D721Med (cell line): ENCODE data around the gene ANKRD1.
"Not testable (repeated sequence)": the region's sequence is repeated elsewhere in the genome, so short reads cannot be mapped to it uniquely, and the experiment has no call there.

Experiments
- DNase-seq: peaks from one replicate; pipeline ENCODE4 v3.0.0; 2011; ENCODE audit warnings: low spot score; ENCODE audit not compliant: insufficient read length
- FAIRE-seq: peaks from 2 replicates; lab custom pipeline; 2011; peaks lifted over from hg19 to GRCh38; lab: Jason Lieb, UNC
- TF ChIP-seq, protein P1 (sequence below): IDR thresholded peaks from 2 replicates; pipeline ENCODE4 v1.5.1; 2012; ENCODE audit warnings: mild to moderate bottlenecking, control low read depth; ENCODE audit not compliant: insufficient read depth; ENCODE audit errors: missing control alignments

Gene ANKRD1

GRCh38 chr10:90911133-90912051, 9.5 kb downstream of the ANKRD1 start:
- FAIRE-seq (no peak), DNase-seq (no peak)
- TF ChIP-seq, protein P1, sequence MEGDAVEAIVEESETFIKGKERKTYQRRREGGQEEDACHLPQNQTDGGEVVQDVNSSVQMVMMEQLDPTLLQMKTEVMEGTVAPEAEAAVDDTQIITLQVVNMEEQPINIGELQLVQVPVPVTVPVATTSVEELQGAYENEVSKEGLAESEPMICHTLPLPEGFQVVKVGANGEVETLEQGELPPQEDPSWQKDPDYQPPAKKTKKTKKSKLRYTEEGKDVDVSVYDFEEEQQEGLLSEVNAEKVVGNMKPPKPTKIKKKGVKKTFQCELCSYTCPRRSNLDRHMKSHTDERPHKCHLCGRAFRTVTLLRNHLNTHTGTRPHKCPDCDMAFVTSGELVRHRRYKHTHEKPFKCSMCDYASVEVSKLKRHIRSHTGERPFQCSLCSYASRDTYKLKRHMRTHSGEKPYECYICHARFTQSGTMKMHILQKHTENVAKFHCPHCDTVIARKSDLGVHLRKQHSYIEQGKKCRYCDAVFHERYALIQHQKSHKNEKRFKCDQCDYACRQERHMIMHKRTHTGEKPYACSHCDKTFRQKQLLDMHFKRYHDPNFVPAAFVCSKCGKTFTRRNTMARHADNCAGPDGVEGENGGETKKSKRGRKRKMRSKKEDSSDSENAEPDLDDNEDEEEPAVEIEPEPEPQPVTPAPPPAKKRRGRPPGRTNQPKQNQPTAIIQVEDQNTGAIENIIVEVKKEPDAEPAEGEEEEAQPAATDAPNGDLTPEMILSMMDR = peak; percentile 73

DNA sequence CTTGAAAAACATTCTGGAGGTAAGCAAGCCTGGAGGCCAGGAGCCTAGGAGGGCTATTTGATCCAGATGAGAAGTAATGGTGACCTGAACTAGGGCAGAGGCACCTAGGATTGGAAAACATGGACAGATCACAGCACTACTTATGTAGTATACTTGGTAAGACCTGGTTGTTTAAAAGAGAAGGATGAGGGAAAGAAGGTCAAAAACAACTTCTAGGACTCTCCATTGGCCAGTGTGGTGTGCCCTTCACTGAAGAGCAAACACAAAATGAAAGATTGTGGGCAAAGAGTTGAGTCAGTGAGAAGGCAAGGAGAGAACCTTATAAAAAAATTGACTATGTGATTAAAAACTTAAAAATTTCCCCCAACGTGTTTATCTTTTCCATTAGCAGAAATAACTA, 14.3 kb downstream of the ANKRD1 start:
- DNase-seq (no peak), FAIRE-seq (no peak)
- TF ChIP-seq, protein P1 = no peak

DNA sequence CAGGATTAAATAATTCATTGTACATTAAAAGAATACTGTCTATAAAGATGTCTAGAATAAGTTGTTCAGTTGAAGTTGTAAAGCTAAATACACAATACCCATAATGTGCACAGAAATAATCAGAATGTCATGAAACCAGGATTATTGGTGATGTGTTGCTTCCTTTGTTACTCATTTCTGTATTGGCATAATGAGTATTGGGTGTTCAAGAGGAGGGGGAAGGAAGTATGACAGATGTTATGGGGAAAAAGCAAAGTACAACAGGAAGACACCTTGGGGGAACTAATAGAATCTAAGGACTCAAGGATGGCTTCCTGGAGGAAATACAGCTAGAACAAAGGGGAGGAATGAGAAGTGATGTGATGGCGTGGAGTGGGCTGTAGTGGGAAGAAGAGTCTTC, 15.0 kb downstream of the ANKRD1 start:
- FAIRE-seq = no peak

GRCh38 chr10:90896916-90897315, 24.0 kb downstream of the ANKRD1 start:
- not testable (repeated sequence) for DNase-seq, FAIRE-seq

More for the DNA sequence above, 15.0 kb downstream of the ANKRD1 start:
- TF ChIP-seq, protein P1 = no peak
- no peak for DNase-seq

DNA sequence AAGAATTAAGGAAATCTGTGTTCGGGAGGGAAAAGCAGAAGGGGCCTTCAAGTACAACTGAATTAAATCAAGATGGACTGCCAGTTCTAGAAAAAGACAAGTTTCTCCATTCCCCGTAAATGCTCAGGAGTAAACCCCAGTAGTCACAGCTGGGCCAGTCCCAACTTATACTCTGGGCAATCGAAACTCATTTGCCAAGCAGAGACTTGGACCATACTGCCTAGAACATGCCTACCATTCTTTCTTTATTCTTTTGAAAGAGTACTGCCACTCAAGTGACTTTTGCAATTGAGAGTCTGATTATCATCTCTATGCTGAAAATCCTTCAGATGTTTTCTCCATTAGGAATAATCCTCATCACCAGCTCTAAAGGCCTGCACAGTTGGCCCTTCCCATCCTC, 27.7 kb downstream of the ANKRD1 start:
- TF ChIP-seq, protein P1 = no peak
- DNase-seq (no peak), FAIRE-seq (no peak)

- DNase-seq (no peak), FAIRE-seq (no peak)
- TF ChIP-seq, protein P1 = no peak
These were observed 30.5 kb downstream of the ANKRD1 start for GRCh38 chr10:90890347-90890746.

GRCh38 chr10:90889636-90890035, 31.3 kb downstream of the ANKRD1 start:
- DNase-seq (no peak), FAIRE-seq (no peak)
- TF ChIP-seq, protein P1 = no peak
